ENCODE data around the gene DLK1.

The DLK1 gene

DNA sequence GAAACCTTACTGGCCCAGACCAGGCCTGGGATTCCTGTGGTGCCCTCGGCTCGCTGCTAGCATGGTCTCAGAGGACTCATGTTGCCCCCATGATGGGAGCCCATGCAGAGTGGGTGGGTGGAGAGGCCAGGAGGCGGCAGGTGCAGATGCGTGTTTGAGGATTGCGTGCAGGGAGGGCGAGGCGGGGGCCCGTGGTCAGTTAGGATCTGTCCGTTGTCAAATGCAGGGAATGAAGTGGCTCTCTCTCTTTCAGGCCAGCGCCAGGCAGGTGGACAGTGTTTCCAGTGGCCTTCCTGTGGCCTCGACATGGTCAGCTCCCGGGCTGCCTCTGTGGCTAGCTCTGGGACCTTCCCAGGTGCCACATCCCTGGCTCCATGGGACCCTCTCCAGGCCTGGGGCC lies 39.3 kb upstream of the DLK1 start:
- Histone ChIP-seq H3K4me3 (ENCODE audit: low read length) (no peak overlapping the region), H3K4me1 (ENCODE audit: insufficient read depth, low read length) (peaks cover 10% of the 10 kb centered on the region), H3K27me3 (ENCODE audit: insufficient read depth, low read length) (no peaks in the 10 kb centered on the region), H3K9me3 (ENCODE audit: low read length) (no peaks in the 10 kb centered on the region), H3K36me3 (ENCODE audit: insufficient read depth, low read length) (no peaks in the 10 kb centered on the region), H2AFZ (ENCODE audit: low read depth, low read length) (no peak overlapping the region)

DNA sequence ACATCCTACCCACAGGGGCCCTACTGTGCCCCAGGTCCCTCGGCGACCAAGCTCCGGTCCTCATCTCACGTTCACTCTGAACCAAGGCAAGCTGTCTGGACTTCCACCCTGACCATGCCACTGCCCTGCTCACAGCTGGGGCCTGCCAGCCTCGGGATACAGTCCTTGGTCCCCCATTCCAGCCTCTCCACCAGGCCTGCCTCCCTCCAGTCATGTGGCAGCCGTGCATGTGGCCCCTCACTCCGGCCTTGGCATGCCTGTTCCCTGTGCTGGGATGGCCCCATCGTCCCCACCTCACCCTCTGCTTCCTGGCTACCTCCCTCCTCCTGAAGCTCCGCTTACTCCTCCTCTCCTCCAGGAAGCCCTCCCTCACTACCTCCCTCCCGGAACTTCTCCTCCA lies 38.6 kb upstream of the DLK1 start:
- no peaks in the 10 kb centered on the region for H3K27me3 ChIP-seq (ENCODE audit: insufficient read depth, low read length)
- H3K36me3 ChIP-seq (ENCODE audit: insufficient read depth, low read length), result no peaks in the 10 kb centered on the region
- no peaks in the 10 kb centered on the region for H3K9me3 ChIP-seq (ENCODE audit: low read length)
- H3K4me1 ChIP-seq (ENCODE audit: insufficient read depth, low read length), result peaks cover 10% of the 10 kb centered on the region
- H3K4me3 ChIP-seq (ENCODE audit: low read length), result no peak overlapping the region
- no peak overlapping the region for H2AFZ ChIP-seq (ENCODE audit: low read depth, low read length)

DNA sequence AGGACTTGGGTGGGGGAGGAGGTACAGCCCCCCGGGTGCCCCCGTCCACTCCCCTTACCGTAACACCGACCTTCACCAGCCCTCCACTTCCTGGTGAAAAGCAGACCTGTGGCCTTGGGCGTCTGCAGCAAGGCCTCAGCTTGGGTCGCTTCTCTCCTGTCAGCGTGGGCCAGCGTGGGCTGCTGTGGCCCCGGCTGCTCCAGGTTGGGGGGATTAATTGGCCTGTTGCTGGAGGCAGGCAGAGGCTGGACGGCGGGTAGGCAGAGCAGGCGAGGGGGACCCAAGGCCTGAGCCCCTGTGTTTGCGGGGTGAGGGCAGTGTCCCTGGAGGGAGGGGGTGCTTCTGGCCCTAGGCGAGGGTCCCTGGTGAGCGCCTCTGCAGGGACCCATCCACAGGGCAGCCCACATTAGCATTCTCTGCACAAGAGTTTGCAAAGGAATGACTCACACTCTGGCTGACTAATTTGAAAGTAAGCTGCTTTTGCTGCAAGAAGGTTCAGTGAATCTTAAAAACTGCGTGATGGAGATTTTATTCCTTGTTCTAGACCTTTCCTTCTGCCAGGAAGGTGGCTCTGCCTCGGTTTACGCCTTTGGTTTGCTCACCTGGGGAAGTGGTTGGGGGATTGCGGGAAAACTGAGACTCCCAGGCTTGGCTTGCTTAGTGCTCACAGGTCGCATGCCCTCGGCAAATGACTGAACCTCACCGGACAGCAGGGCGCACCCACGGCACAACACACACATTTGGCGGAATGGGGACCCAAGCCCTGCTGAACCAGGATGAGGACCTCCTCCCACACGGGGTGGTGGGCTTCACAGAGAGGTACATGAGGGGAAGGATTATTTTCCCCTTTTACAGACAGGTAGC lies 37.9 kb upstream of the DLK1 start:
- H2AFZ ChIP-seq (ENCODE audit: low read depth, low read length), result no peak overlapping the region
- H3K27me3 ChIP-seq (ENCODE audit: insufficient read depth, low read length), result no peaks in the 10 kb centered on the region
- H3K9me3 ChIP-seq (ENCODE audit: low read length), result no peaks in the 10 kb centered on the region
- H3K4me1 ChIP-seq (ENCODE audit: insufficient read depth, low read length), result peaks cover 10% of the 10 kb centered on the region
- H3K4me3 ChIP-seq (ENCODE audit: low read length), result no peak overlapping the region
- no peaks in the 10 kb centered on the region for H3K36me3 ChIP-seq (ENCODE audit: insufficient read depth, low read length)

DNA sequence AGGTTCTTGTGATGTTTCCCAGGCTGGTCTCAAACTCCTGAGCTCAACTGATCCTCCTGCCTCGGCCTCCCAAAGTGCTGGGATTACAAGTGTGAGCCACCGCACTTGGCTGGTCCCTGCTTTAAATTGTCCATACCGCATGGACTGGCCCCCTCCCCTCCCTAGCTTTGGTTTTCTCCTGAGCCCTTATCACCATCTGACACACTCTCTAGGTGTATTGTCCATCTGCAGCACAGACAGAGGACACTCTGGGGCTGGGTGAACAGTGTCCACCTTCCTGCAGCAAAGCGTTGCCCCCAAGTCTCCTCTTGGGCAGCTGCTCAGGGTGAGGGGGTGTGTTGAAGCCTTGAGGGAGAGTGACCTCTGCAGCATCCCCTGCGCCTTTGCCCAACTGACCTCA lies 36.0 kb upstream of the DLK1 start:
- Histone ChIP-seq H3K4me3 (ENCODE audit: low read length) (no peak overlapping the region), H3K4me1 (ENCODE audit: insufficient read depth, low read length) (peaks cover 10% of the 10 kb centered on the region), H2AFZ (ENCODE audit: low read depth, low read length) (no peak overlapping the region), H3K9me3 (ENCODE audit: low read length) (no peaks in the 10 kb centered on the region), H3K36me3 (ENCODE audit: insufficient read depth, low read length) (no peaks in the 10 kb centered on the region), H3K27me3 (ENCODE audit: insufficient read depth, low read length) (no peaks in the 10 kb centered on the region)

DNA sequence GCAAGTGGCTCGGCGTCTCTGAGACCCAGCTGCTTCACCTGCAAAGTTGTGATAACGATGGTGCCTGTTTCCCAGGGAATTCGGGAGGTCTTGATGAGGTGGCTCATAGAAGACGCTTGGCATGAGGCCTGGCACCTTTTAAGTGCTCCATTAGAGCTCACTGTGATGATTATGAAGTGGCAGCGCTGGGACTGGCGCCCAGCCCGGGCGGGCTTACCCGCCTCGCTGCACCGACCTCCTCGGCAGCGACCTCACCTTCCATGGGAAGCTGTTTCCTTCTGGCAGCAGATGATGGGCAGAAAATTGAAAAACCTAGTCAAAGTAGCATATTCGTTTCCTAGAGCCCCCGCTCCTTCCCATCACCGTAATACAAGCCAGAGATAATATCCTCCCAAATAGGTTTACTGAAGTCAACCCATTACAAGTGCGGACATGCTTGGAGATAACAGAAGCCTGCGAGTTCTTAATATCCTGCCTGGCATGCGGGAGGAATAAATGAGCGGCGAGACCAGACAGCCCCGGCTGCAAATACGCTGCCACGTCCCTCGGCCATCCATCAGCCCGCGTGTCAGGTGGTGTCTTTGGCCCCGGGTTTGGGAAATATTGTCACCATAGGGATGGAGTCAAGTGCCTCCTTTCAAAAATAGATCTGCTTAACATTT lies 35.2 kb upstream of the DLK1 start:
- Histone ChIP-seq H3K4me1 (ENCODE audit: insufficient read depth, low read length) (peaks cover 10% of the 10 kb centered on the region), H3K4me3 (ENCODE audit: low read length) (no peak overlapping the region), H3K9me3 (ENCODE audit: low read length) (no peaks in the 10 kb centered on the region), H3K36me3 (ENCODE audit: insufficient read depth, low read length) (no peaks in the 10 kb centered on the region), H3K27me3 (ENCODE audit: insufficient read depth, low read length) (no peaks in the 10 kb centered on the region), H2AFZ (ENCODE audit: low read depth, low read length) (no peak overlapping the region)

DNA sequence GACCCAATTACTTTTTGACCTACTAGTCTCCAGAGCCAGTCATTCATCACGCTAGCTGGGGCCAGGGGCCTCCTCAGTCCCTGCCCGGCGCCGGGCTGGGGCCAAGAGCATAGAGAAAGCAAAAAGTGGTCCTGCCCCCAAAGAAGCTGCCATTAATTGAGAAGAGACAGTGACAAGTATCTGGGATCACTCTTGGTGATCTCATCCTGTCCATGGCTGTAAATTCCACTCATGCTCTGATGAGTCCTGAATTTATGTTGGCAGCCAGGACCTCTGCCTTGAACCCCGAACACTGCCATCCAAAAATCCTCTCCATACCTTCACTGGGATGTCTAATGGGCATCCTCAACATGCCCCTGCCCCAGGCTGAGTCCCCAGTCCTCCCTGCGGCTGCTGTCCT lies 34.4 kb upstream of the DLK1 start:
- no peaks in the 10 kb centered on the region for H3K27me3 ChIP-seq (ENCODE audit: insufficient read depth, low read length)
- H3K36me3 ChIP-seq (ENCODE audit: insufficient read depth, low read length), result no peaks in the 10 kb centered on the region
- no peaks in the 10 kb centered on the region for H3K9me3 ChIP-seq (ENCODE audit: low read length)
- no peak overlapping the region for H2AFZ ChIP-seq (ENCODE audit: low read depth, low read length)
- peaks cover 7% of the 10 kb centered on the region for H3K4me1 ChIP-seq (ENCODE audit: insufficient read depth, low read length)
- H3K4me3 ChIP-seq (ENCODE audit: low read length), result no peak overlapping the region

DNA sequence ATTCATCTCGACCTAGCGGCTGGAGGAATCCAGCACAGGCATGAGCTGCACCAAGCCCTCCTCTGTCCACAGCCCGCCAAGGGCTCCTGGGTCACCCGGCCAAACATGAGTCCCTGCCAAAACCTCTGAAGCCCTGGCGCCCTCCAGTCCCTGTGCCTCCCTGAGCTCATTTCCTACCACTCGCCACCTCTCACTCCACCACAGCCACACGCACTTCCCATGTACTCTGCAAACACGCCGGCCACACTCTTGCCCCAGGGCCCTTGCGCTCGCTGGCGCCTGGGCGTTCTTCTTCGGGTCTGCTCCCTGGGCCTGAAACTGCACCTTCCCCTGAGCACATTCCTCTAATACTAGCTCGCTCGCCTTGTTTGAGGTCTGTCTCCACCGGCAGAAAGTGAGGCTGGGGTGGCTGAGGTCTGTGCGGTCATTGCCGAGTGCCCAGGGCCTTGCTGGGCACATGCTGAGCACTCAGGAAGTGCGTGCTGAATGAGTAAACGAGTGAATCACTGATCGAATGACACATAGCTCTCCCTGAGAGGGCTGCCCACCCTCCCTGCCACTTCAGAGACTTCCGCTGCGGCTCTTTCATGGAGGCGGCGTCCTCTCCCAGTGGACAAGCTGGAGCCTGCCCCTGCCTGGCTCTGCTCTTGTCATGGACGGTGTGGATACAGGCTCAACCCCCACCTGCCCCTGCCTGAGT lies 33.7 kb upstream of the DLK1 start:
- no peak overlapping the region for H2AFZ ChIP-seq (ENCODE audit: low read depth, low read length)
- no peak overlapping the region for H3K4me3 ChIP-seq (ENCODE audit: low read length)
- no peaks in the 10 kb centered on the region for H3K9me3 ChIP-seq (ENCODE audit: low read length)
- no peaks in the 10 kb centered on the region for H3K27me3 ChIP-seq (ENCODE audit: insufficient read depth, low read length)
- no peaks in the 10 kb centered on the region for H3K36me3 ChIP-seq (ENCODE audit: insufficient read depth, low read length)
- peaks cover 7% of the 10 kb centered on the region for H3K4me1 ChIP-seq (ENCODE audit: insufficient read depth, low read length)

DNA sequence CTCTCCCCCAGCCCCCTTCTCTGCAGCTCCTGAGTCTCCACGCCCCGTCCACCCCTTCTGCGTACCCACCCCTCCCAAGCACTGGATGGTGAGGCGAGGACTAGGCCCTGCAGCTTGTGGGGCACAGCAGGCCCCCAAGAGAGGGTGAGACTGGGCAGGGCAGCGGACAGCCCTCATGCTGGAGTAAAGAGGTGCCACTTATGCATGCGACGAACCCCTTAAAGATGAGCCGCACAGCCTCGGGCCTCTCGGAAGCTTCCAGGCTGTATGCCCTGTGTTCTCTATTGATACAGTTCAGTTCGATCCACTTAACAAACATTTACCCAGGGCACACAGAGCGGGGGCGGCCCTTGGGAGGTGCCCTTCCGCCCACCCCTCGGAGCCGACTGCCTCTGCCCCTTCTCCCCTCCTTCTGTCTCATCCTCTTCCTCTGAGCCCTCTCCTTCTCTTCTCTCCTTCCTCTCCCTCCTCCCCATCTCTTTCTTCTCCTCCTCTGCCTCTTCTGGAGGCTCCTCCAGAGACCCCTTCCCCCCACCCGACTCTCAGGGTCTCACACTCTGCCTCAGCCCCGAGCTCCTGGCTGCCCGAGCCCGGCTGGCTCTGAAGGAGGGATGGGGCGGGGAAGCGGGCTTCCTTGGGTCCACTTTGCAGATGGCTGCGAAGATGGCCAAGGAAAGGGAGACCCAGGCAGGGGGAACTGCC lies 32.7 kb upstream of the DLK1 start:
- no peak overlapping the region for H2AFZ ChIP-seq (ENCODE audit: low read depth, low read length)
- H3K4me3 ChIP-seq (ENCODE audit: low read length), result no peak overlapping the region
- H3K27me3 ChIP-seq (ENCODE audit: insufficient read depth, low read length), result no peaks in the 10 kb centered on the region
- H3K4me1 ChIP-seq (ENCODE audit: insufficient read depth, low read length), result peaks cover 4% of the 10 kb centered on the region
- no peaks in the 10 kb centered on the region for H3K9me3 ChIP-seq (ENCODE audit: low read length)
- no peaks in the 10 kb centered on the region for H3K36me3 ChIP-seq (ENCODE audit: insufficient read depth, low read length)

DNA sequence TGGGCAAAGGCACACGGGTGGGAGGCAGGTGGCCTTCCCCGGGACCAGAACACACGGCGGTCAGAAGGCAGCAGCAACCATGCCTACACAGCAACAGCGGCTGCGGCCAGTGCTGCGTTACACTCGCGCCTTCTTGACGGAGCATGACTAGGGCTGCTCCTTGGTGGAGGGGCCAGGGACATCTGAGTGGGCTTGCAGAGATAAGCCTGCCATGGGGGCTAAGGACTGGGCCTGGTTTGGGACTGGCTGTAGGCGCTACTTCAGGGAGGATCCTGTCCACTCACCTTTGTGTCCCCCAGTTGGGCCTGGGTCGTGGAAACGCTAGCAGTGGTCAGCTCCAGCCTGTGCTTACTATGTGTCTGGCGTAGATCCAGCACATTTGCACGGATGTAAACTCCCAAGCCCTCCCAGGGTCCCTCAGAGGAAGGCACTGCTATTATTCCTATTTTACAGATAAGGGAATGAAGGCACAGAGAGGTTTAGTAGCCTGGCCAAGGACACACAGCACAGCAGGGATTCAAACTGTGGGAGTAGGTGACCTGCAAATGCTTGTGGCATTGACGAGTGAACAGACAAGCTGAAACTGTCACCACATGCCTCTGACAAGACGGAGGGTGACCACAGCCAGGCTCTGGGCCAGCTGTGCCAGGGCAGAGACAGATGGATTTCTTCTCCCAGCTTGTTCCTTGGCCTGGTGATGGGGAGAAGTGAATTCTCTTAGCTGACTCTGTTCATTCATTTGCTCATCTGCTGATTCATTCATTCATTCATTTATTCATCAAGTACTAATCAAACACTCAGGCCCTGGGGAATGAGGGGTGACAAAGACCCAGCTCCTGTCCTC lies 31.9 kb upstream of the DLK1 start:
- Histone ChIP-seq H3K9me3 (ENCODE audit: low read length) (no peaks in the 10 kb centered on the region), H3K4me3 (ENCODE audit: low read length) (no peak overlapping the region), H3K27me3 (ENCODE audit: insufficient read depth, low read length) (no peaks in the 10 kb centered on the region), H3K4me1 (ENCODE audit: insufficient read depth, low read length) (no peaks in the 10 kb centered on the region), H2AFZ (ENCODE audit: low read depth, low read length) (no peak overlapping the region), H3K36me3 (ENCODE audit: insufficient read depth, low read length) (no peaks in the 10 kb centered on the region)

DNA sequence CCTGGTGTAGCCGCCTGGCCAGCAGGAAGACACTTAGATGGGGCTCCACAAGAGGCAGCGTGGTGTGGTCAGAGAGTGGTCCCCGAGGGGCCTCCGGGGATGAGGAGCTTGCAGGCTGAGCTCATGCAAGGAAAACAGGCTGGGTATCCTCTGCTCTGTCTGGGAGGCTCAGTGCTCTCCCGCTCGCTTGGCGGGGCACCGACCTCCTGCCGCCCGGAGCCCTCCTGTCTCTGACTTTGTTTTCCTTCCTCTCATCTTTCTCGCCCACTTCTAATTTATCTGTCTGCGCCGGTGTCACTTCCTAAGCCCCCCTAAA lies 31.3 kb upstream of the DLK1 start:
- Histone ChIP-seq H3K9me3 (ENCODE audit: low read length) (no peaks in the 10 kb centered on the region), H3K4me3 (ENCODE audit: low read length) (no peak overlapping the region), H3K36me3 (ENCODE audit: insufficient read depth, low read length) (no peaks in the 10 kb centered on the region), H3K4me1 (ENCODE audit: insufficient read depth, low read length) (no peaks in the 10 kb centered on the region), H2AFZ (ENCODE audit: low read depth, low read length) (no peak overlapping the region), H3K27me3 (ENCODE audit: insufficient read depth, low read length) (no peaks in the 10 kb centered on the region)

DNA sequence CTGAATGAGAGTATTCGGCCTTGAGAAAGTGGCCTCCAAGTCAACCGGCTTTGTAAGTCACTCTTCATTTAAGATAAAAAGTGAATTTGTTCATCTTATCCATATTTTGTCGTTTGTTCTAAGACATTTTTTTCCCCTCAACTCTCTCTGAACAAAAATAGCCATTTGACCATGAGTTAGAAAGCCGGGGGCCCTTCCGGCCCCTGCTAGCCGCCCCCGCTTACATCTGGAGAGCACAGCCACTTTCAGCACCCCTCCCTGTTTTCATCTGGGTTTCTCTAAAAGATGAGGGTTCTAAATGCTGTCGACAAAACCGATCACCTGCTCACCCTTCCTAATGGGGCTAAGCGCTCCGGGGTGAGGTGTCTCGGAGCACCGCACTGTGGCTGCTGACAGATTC lies 30.7 kb upstream of the DLK1 start:
- Histone ChIP-seq H3K4me3 (ENCODE audit: low read length) (no peak overlapping the region), H3K9me3 (ENCODE audit: low read length) (no peaks in the 10 kb centered on the region), H2AFZ (ENCODE audit: low read depth, low read length) (no peak overlapping the region), H3K27me3 (ENCODE audit: insufficient read depth, low read length) (no peaks in the 10 kb centered on the region), H3K4me1 (ENCODE audit: insufficient read depth, low read length) (no peaks in the 10 kb centered on the region), H3K36me3 (ENCODE audit: insufficient read depth, low read length) (no peaks in the 10 kb centered on the region)

DNA sequence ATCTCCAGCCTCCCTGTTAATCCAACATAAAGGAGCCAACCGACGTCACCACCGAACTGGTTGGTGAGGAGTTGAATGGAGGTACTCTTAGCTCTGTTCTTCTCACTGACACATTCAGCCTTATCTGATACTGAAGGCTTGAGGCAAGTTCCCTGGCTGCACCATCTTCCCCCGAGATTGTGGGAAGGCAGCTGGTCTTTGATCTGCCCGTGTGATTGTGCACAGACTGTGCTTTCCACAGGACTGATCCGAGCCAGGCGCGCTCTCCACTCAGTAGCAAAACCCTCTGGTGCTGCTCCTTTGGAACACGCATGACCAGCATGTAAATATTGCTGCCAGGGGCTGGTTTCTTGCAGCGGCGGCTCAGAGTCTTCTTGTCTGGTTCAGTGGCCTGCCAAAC lies 30.1 kb upstream of the DLK1 start:
- Histone ChIP-seq H3K4me1 (ENCODE audit: insufficient read depth, low read length) (no peaks in the 10 kb centered on the region), H3K9me3 (ENCODE audit: low read length) (no peaks in the 10 kb centered on the region), H3K4me3 (ENCODE audit: low read length) (no peak overlapping the region), H2AFZ (ENCODE audit: low read depth, low read length) (no peak overlapping the region), H3K36me3 (ENCODE audit: insufficient read depth, low read length) (no peaks in the 10 kb centered on the region), H3K27me3 (ENCODE audit: insufficient read depth, low read length) (no peaks in the 10 kb centered on the region)
